Epidermal melanocyte (primary cell): Measurements from ENCODE around the gene METTL3.

Source experiments
- DNase-seq: peaks from one replicate; pipeline ENCODE4 v3.0.0; 2011; ENCODE audit warnings: low spot score; ENCODE audit not compliant: insufficient read length

Gene METTL3

GRCh38 chr14:21476925-21477681, 34.0 kb downstream of the METTL3 start, which contains the start of the genes RAB2B and TOX4:
Gene RAB2B (minus strand): TSS chr14:21476959. CDS start chr14:21476872, 87 bp downstream.
Gene TOX4 (plus strand): TSS chr14:21477195. CDS start chr14:21477279, 84 bp downstream.
- DNase-seq: peak; percentile 87

- DNase-seq: no peak
Measured at GRCh38 chr14:21476523-21476924, 34.6 kb downstream of the METTL3 start.

GRCh38 chr14:21475767-21476522, 35.2 kb downstream of the METTL3 start:
- no peak for DNase-seq

GRCh38 chr14:21467616-21468015, 43.5 kb downstream of the METTL3 start:
- no peak for DNase-seq

GRCh38 chr14:21455912-21456667, 55.0 kb downstream of the METTL3 start, which contains the start of gene CHD8:
Gene CHD8 (minus strand): TSS chr14:21456123. CDS start chr14:21431643, 24,480 bp downstream.
- peak; percentile 98 for DNase-seq

- no peak for DNase-seq
Measured at GRCh38 chr14:21455592-21455911, 55.6 kb downstream of the METTL3 start.

GRCh38 chr14:21454843-21455544, 56.1 kb downstream of the METTL3 start:
- DNase-seq: no peak

- no peak for DNase-seq
Measured at GRCh38 chr14:21449899-21450216, 61.3 kb downstream of the METTL3 start.
